HG03135 (cell line): Measurements from ENCODE around the gene RGPD4.
"Not testable (repeated sequence)": the region's sequence is repeated elsewhere in the genome, so short reads cannot be mapped to it uniquely, and the experiment has no call there.

Experiments used
- ATAC-seq: cut with Tn5 transposase; IDR thresholded peaks from one replicate; pipeline ENCODE4 v1.9.1; 2021; ENCODE audit warnings: mild to moderate bottlenecking, moderate library complexity; ENCODE audit not compliant: unreplicated experiment

RGPD4 gene

GRCh38 chr2:107826749-107827148 lies at the start of gene RGPD4:
Gene RGPD4, plus strand, starts transcription at chr2:107826892. Its CDS starts 122 bp downstream, at chr2:107827014.
- not testable (repeated sequence) for ATAC-seq

- ATAC-seq: no peak
These were observed 48.7 kb upstream of the RGPD4 start for GRCh38 chr2:107777974-107778373.

GRCh38 chr2:107785756-107786155 lies 40.9 kb upstream of the RGPD4 start:
- ATAC-seq: no peak

- no peak for ATAC-seq
These were observed 35.9 kb upstream of the RGPD4 start for GRCh38 chr2:107790837-107791236.

- ATAC-seq: no peak
These were observed 25.2 kb upstream of the RGPD4 start for GRCh38 chr2:107801498-107801897.

DNA sequence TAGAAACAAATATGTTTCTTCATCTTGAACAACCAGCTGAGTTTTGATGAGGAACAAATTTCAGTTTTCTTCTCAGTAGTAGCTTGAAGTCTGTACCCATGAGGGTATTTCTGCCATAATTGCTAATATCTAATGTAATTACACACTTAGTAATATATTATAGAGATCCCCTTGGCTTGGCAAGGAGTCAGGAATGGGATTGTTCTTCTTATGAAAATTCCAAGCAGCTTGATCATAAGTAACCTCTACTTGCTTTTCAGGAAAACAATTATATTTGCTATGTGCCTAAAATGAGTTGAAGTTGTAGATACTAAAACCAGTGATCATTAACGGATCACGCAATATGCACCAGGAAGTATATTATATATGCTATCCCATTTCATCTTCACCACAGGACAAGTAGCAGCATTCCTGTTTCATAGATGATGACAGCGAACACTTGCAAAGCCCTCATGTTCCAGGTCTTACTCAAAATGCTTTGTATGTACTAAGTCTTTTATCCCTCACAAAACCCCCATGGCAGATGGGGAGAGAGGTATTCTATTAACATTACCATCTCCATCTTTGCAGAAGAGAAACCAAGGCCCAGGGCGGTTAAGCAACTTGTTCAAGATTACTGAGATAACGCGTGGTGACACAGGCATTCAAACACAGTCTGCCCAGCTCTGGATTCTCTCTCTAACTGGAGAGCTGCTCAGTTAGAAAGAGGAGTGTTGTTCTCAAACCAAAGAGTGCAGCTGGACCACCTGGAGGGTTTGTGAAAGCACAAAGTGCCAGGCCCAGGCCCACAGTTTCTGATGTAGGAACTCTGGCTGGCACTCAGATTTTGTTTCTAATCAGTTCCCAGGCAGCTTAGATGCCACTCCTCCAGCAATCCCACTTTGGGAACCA lies 21.8 kb upstream of the RGPD4 start:
- ATAC-seq: no peak

DNA sequence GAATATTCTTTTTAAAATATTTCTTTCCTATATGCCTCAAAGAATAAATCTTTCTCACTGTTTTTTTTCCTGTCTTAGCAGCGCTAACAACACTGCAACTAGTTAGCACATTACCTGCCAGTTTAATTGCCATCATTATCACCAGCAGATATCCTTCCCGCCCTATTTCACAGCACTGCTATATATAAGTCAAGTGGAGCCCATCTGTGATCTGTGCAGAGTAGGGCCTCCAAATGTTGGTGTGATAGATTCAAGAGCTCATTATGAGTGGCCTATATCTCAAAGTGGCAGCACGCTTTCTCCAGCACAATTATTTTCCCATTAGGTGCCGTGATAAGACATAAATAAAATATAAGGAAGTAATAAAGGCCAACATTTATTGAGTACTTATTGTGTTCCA lies 19.8 kb upstream of the RGPD4 start:
- ATAC-seq: no peak

- no peak for ATAC-seq
These were observed 18.7 kb upstream of the RGPD4 start for GRCh38 chr2:107807988-107808387.

DNA sequence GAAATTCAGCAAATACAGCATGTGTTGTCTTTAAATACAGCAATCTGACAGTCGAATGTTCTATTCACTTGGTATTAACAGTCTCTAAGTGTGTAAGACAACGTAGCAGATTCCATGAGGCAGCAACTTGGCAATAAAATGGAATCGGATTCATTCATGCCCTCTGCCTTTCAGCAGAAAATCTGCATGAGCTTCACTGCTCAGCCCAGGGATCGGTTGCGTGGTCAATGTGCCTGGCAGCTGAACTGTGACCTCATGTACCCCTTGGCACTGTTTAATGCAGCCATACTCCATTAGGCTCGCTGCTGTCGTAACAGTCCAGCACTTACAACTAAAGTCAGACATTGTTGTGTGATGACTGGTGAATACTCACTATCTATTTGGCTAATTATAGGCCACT lies 17.7 kb upstream of the RGPD4 start:
- no peak for ATAC-seq

- ATAC-seq: no peak
These were observed 16.9 kb upstream of the RGPD4 start for GRCh38 chr2:107809835-107810234.

GRCh38 chr2:107810734-107811133 lies 16.0 kb upstream of the RGPD4 start:
- ATAC-seq: no peak

DNA sequence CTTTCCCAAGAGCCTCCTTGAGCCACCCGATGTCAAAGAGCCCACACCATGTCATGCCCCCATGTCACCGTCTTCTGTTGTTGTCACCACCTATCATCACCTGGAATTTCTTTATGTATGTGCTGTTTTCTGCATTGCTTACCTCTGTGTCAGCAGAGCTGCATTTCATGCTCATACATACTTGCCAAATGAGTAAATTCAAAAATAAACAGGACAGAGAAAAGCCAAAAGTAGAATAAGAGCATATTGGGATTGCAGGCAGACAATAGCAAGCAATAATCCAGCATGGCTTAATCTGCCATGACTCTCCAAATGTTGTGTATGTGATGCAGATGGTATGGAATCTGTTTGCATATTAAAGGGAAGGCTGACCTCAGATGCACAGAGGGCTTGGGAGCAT lies 15.3 kb upstream of the RGPD4 start:
- ATAC-seq: no peak

DNA sequence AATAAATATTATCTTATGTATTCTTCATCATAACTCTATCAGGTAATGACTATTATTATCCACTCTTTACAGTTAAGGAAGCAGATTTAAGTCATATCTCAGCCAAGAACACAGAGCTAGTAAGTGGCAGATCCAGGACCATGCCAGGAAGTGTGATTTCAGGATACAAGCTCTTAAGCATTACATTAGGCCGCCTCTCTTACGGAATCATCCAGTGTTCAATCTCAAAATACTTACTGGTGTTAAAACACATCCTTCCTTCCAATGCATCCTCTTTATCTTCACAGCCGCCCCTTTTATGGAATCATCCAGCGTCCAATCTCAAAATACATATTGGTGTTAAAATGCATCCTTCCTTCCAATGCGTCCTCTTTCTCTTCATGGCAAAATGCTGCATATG lies 14.7 kb upstream of the RGPD4 start:
- ATAC-seq: no peak

DNA sequence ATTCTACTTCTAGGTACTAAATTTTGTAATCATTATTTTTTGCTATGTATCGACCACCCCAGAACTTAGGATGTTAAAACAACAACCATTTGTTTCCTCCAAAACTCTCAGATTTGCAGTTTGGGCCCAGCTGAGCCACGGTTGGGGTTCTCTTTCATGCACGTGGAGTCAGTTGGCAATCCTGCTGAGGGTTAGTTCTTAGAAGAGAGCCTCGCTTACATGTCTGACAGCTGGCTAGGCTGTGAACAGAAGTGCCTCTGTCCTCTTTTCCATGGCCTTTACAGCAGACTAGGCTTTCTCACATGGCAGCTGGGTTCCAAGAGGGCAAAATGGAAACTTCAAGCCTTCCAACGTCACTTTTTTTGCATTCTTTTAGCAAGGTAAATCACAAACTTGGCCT lies 9.3 kb upstream of the RGPD4 start:
- no peak for ATAC-seq

GRCh38 chr2:107822302-107822701 lies 4.4 kb upstream of the RGPD4 start:
- ATAC-seq: no peak

- no peak for ATAC-seq
These were observed 2.1 kb upstream of the RGPD4 start for GRCh38 chr2:107824451-107825205.

GRCh38 chr2:107825206-107825563 lies 1.5 kb upstream of the RGPD4 start:
- ATAC-seq: no peak

DNA sequence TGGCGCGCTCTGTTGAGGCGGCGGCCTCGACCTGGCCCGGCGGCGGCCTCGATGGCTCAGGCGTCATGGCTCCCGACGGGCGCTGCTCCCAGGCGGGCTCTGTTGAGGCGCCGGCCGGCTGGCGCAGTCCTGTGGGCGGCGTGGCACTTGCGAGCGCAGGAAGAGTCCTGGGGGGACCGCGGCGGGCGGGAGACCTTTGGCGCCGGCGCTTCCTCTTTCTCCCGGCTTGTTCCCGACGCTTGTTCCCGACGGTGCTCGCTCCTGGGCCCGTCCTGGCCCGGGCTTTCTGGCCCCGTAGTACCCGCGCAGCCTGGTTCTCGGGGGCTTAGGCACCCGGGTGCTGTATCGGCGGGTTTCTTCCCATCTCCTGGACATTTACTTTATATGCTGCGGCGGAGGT lies 2.8 kb downstream of the RGPD4 start:
- ATAC-seq: not testable (repeated sequence)

GRCh38 chr2:107833152-107833551 lies 6.5 kb downstream of the RGPD4 start:
- ATAC-seq: not testable (repeated sequence)

DNA sequence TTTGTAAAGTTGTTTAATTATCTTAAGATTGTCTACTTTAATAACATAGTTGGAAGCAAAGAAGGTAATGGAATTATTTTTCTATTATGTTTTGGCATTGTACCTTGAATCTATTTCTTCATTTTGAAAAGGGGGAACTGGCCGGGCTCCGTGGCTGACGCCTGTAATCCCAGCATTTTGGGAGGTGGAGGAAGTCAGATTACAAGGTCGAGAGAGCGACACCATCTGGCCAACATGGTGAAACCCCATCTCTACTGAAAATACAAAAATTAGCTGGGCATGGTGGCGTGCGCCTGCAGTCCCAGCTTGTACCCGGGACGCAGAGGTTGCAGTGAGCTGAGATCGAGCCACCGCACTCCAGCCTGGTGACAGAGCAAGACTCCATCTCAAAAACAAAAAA lies 6.9 kb downstream of the RGPD4 start:
- ATAC-seq: not testable (repeated sequence)

- ATAC-seq: not testable (repeated sequence)
These were observed 89.4 kb downstream of the RGPD4 start for GRCh38 chr2:107916121-107916520.
